GM12878 (cell line): Measurements from ENCODE around the gene LRRC31. TPM values are rescaled to one million over a fixed set of nuclear protein-coding genes. Genes with fewer than 3 reads are reported as not detected.
A peak's percentile ranks its signal among the peaks of the same experiment; 100 is the strongest.

Source experiments
- BHLHE40 ChIP-seq, 2 experiments: fragments of 450-650 bp in 1 of 2; IDR thresholded peaks; 2 replicates each; pipeline ENCODE4 v1.6.1; 2011 to 2017; ENCODE audit warnings: low read depth in 2 of 2, borderline replicate concordance in 1 of 2, improper control_type of control experiment in 1 of 2, low read length in 1 of 2, mild to moderate bottlenecking in 1 of 2
- CEBPB ChIP-seq, 2 experiments: fragments of 150-350 bp in 1 of 2; IDR thresholded peaks; 2 replicates each; pipeline ENCODE4 v1.6.1; 2012 to 2014; ENCODE audit warnings: low read depth in 2 of 2, low read length in 2 of 2, borderline replicate concordance in 1 of 2, inconsistent platforms in 1 of 2
- FOXM1 ChIP-seq: IDR thresholded peaks from 2 replicates; pipeline ENCODE4 v1.6.1; 2012; ENCODE audit warnings: low read depth, mild to moderate bottlenecking, inconsistent platforms, low read length, moderate library complexity
- LARP7 ChIP-seq: fragments of 450-650 bp; IDR thresholded peaks from 2 replicates; pipeline ENCODE4 v1.6.1; 2017; ENCODE audit warnings: mild to moderate bottlenecking
- MYC ChIP-seq: IDR thresholded peaks from 2 replicates; pipeline ENCODE4 v1.6.1; 2011; ENCODE audit warnings: mild to moderate bottlenecking, low read length, moderate library complexity, inconsistent platforms; ENCODE audit not compliant: insufficient read depth, insufficient replicate concordance, insufficient read length, severe bottlenecking
- NFIC ChIP-seq: IDR thresholded peaks from 2 replicates; pipeline ENCODE4 v1.6.1; 2012; ENCODE audit warnings: low read depth, mild to moderate bottlenecking, inconsistent platforms, low read length, moderate library complexity
- PKNOX1 ChIP-seq: fragments of 450-650 bp; IDR thresholded peaks from 2 replicates; pipeline ENCODE4 v1.6.1; 2016; ENCODE audit warnings: mild to moderate bottlenecking
- POLR2A ChIP-seq: IDR thresholded peaks from 2 replicates; pipeline ENCODE4 v1.6.1; 2011; ENCODE audit warnings: low read depth, mild to moderate bottlenecking, low read length
- POLR2AphosphoS2 ChIP-seq: IDR thresholded peaks from 2 replicates; pipeline ENCODE4 v1.6.1; 2011; ENCODE audit warnings: low read depth, mild to moderate bottlenecking, low read length, improper control_type of control experiment, moderate library complexity
- RUNX3 ChIP-seq: IDR thresholded peaks from 2 replicates; pipeline ENCODE4 v1.6.1; 2012; ENCODE audit warnings: low read length, inconsistent platforms
- SP1 ChIP-seq: IDR thresholded peaks from one replicate; pipeline ENCODE4 v1.6.1; 2011; ENCODE audit warnings: low read depth, low read length
- SUZ12 ChIP-seq: fragments of 200-600 bp; sonication (generic); IDR thresholded peaks from one replicate; pipeline ENCODE4 v1.6.1; 2018; ENCODE audit warnings: antibody characterized with exemption, mild to moderate bottlenecking; ENCODE audit not compliant: unreplicated experiment
- TARDBP ChIP-seq: IDR thresholded peaks from 2 replicates; pipeline ENCODE4 v1.6.1; 2016; ENCODE audit warnings: borderline replicate concordance
- ZBTB33 ChIP-seq: fragments of 450-650 bp; IDR thresholded peaks from 2 replicates; pipeline ENCODE4 v1.6.1; 2017; ENCODE audit warnings: mild to moderate bottlenecking
- polyA plus RNA-seq, 11 experiments: library from polyadenylated mRNA; depleted of rRNA in 4 of 11; unstranded in 6 of 11; stranded (reverse) in 5 of 11; fragments of >200 nt; fragmentation: Nextera tagmentation in 4 of 11; fragmentation: Illumina TruSeq in 1 of 11; extraction: Ambion mirVana in 4 of 11; extraction: Trizol in 1 of 11; gene quantifications; 1 replicate in 1 of 11; 2 replicates in 10 of 11; pipeline versions ENCODE4 v1.2.1 to v1.2.3, GENCODE V29; 2011 to 2016; ENCODE audit warnings: inconsistent platforms in 2 of 11, missing spikeins in 2 of 11, low read depth in 1 of 11
- total RNA-seq, 4 experiments: library from RNA; depleted of rRNA in 3 of 4; stranded (reverse); fragments of >200 nt in 3 of 4; fragmentation: Illumina TruSeq in 1 of 4; extraction: Trizol in 1 of 4; gene quantifications; 2 replicates each; pipeline versions ENCODE4 v1.2.1 to v1.2.3, GENCODE V29; 2013 to 2021

LRRC31 gene
- total and polyA plus RNA-seq, 10 of the 15 experiments (the other 5 are each of a cell fraction or from before 2014, with no cell fraction given) = 0.04 to 0.06 (median 0.06) TPM; not detected in 7

GRCh38 chr3:169863458-169863899, 6.3 kb downstream of the LRRC31 start (continued):
- TF ChIP-seq MYC (no peak), TARDBP (no peak), NFIC (0 out of 2 replicates have a peak, but pooled peaks have one; percentile 52), RUNX3 (peak; percentile 98), FOXM1 (peak; percentile 47; the same call in 1 of the 2 replicates), LARP7 (no peak), SUZ12 (no peak), POLR2AphosphoS2 (no peak), SP1 (no peak), POLR2A (no peak), PKNOX1 (no peak), BHLHE40 (IDR thresholded peaks at IDR 0.05; ENCODE audit: borderline replicate concordance in 1 of 2, low read depth in 2 of 2, low read length in 1 of 2) (peak in 1 of 2 experiments; percentile 14; a peak in 1 of 4 replicates), ZBTB33 (no peak), CEBPB (IDR thresholded peaks at IDR 0.05; ENCODE audit: borderline replicate concordance in 1 of 2, low read depth in 2 of 2, low read length in 2 of 2) (no peak)
